Cardiac fibroblast (primary cell): ENCODE results near the gene PRSS21.

Experiments used
- DNase-seq, 2 donors: peaks; one replicate each; pipeline versions ENCODE4 v3.0.0 to v3.0.0-alpha.2; 2010; ENCODE audit warnings: low read depth in 2 of 2
- H3K4me3 ChIP-seq, 2 donors: replicated peaks in 1 of 2; 1 replicate in 1 of 2; 2 replicates in 1 of 2; pipeline ENCODE4 v1.5.1; 2011; ENCODE audit warnings: low read depth in 2 of 2, low read length in 2 of 2, mild to moderate bottlenecking in 2 of 2, moderate library complexity in 1 of 2
- CTCF ChIP-seq: IDR thresholded peaks from one replicate; pipeline ENCODE4 v1.5.1; 2011; ENCODE audit warnings: low read depth, mild to moderate bottlenecking, low read length, inconsistent platforms

PRSS21 gene

GRCh38 chr16:2786061-2786825 is 30.8 kb upstream of the PRSS21 start:
- no peak for TF ChIP-seq CTCF
- H3K4me3 ChIP-seq = no peak overlapping the region
- no peak for DNase-seq

GRCh38 chr16:2786826-2787151 is 30.2 kb upstream of the PRSS21 start:
- no peak overlapping the region for H3K4me3 ChIP-seq
- no peak for TF ChIP-seq CTCF
- DNase-seq = no peak

DNA sequence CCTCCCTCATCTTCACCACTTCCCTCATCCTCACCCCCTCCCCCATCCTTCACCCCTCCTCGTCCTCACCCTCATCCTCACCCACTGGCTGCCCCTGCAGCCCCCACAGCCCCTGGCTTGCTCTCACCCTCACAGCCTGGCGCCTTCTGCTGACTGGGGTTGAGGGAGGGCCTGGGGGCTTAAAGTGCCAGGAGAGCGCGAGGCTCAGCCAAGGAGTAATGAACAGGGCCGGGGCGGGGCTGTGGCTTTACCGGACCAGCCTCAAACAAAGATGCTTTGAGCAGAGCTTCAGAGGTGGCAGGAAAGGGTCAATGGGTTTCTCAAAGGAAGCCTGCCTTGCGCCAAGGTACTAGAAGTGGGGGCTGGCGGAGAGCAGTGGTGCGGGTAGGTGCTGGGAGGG is 29.6 kb upstream of the PRSS21 start, which contains the start of gene PRSS33:
Gene PRSS33 (minus strand): TSS at position 155 of the 400 bp plus-strand sequence. CDS start 1,013 bp downstream, outside the sequence.
- DNase-seq = no peak
- H3K4me3 ChIP-seq = no peak within 1 kb of the TSS
- TF ChIP-seq CTCF = no peak

GRCh38 chr16:2787961-2788360 is 29.1 kb upstream of the PRSS21 start:
- no peak for TF ChIP-seq CTCF
- no peak for DNase-seq
- no peak overlapping the region for H3K4me3 ChIP-seq

GRCh38 chr16:2790631-2791030 is 26.4 kb upstream of the PRSS21 start:
- no peak overlapping the region for H3K4me3 ChIP-seq
- DNase-seq = no peak
- no peak for TF ChIP-seq CTCF

DNA sequence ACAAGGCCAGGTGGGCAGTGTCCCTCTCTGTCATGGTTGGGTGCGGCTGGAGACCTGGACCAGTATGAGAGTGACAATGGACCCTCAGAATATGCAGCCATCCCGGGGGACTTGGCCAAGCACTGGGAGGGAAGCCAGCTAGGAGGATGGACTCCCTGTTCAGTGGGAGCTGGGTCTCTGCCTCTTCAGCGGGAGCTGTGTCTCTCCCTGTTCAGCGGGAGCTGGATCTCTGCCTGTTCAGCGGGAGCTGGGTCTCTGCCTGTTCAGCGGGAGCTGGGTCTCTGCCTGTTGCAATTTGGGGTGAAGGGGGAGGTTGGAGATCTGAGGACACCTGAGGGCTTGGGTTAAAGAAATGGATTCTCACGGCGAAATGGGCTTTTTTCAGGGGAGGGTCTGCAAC is 25.9 kb upstream of the PRSS21 start:
- no peak for TF ChIP-seq CTCF
- DNase-seq = no peak

GRCh38 chr16:2792940-2793339 is 24.1 kb upstream of the PRSS21 start:
- no peak for TF ChIP-seq CTCF
- H3K4me3 ChIP-seq = no peak overlapping the region
- DNase-seq = no peak

More for the DNA sequence above, 25.9 kb upstream of the PRSS21 start:
- no peak overlapping the region for H3K4me3 ChIP-seq
